22Rv1 (cell line): Measurements from ENCODE around the gene FGF21.

Experiments used
- ZFX ChIP-seq: fragments of 450-650 bp; IDR thresholded peaks from 2 replicates; pipeline ENCODE4 v1.6.1; 2017; ENCODE audit warnings: antibody characterized with exemption, borderline replicate concordance
- TF ChIP-seq, protein P1 (sequence below): fragments of 450-650 bp; IDR thresholded peaks from 2 replicates; pipeline ENCODE4 v1.5.1; 2017; ENCODE audit warnings: mild to moderate bottlenecking

DNA sequence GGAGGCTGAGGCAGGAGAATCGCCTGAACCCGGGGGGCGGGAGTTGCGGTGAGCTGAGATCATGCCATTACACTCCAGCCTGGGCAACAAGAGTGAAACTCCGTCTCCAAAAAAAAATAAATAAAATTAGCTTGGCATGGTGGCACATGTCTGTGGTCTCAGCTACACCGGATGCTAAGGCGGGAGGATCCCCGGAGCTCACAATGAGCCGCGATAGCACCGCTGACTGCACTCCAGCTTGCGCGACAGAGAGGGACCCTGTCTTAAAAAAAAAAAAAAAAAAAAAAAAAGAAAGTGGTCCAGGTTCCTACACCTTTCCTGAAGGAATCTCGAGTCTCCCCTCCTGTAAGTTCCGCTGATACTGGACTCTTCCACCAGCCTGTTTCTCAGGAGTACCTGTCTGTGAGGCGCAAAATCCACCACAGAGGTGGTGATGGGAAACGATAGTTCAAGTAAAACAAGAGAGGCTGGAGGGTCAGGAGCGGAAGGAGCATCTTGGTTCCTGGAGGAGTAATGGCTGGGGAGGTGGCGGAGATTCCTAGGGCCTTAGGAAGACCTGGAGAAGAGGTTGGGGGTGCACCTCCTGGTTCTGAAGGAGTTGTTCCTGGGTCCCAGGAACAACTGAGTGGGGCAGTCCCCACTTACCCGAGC lies 3.4 kb upstream of the FGF21 start:
- TF ChIP-seq, protein P1, sequence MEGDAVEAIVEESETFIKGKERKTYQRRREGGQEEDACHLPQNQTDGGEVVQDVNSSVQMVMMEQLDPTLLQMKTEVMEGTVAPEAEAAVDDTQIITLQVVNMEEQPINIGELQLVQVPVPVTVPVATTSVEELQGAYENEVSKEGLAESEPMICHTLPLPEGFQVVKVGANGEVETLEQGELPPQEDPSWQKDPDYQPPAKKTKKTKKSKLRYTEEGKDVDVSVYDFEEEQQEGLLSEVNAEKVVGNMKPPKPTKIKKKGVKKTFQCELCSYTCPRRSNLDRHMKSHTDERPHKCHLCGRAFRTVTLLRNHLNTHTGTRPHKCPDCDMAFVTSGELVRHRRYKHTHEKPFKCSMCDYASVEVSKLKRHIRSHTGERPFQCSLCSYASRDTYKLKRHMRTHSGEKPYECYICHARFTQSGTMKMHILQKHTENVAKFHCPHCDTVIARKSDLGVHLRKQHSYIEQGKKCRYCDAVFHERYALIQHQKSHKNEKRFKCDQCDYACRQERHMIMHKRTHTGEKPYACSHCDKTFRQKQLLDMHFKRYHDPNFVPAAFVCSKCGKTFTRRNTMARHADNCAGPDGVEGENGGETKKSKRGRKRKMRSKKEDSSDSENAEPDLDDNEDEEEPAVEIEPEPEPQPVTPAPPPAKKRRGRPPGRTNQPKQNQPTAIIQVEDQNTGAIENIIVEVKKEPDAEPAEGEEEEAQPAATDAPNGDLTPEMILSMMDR: no peak
- TF ChIP-seq ZFX: no peak
